AG04449 (cell line): ENCODE results near the gene CTU2.

Experiments
- CTCF ChIA-PET: fragments of 350-600 bp; formaldehyde crosslinking; extraction: SDS; loops from one replicate; lab custom pipeline; 2021; ENCODE audit warnings: antibody characterized with exemption; lab: Yijun Ruan, JAX
- POLR2A ChIA-PET: fragments of 400-600, 350-600 bp; formaldehyde crosslinking; extraction: SDS; loops from one replicate; lab custom pipeline; 2020; ENCODE audit warnings: antibody characterized with exemption, inconsistent platforms; lab: Yijun Ruan, JAX
- DNase-seq: peaks from one replicate; pipeline ENCODE4 v3.0.0-alpha.2; 2010; ENCODE audit warnings: low read depth, low spot score
- H3K4me3 ChIP-seq: 2 replicates; pipeline ENCODE4 v1.5.1; 2011; ENCODE audit warnings: low read depth, mild to moderate bottlenecking, control low read depth, low read length
- TF ChIP-seq, protein P1 (sequence below): IDR thresholded peaks from one replicate; pipeline ENCODE4 v1.5.1; 2011; ENCODE audit warnings: mild to moderate bottlenecking, moderate library complexity, low read length, control low read depth, inconsistent platforms; ENCODE audit not compliant: insufficient read depth; ENCODE audit errors: missing control alignments

CTU2 gene

DNA sequence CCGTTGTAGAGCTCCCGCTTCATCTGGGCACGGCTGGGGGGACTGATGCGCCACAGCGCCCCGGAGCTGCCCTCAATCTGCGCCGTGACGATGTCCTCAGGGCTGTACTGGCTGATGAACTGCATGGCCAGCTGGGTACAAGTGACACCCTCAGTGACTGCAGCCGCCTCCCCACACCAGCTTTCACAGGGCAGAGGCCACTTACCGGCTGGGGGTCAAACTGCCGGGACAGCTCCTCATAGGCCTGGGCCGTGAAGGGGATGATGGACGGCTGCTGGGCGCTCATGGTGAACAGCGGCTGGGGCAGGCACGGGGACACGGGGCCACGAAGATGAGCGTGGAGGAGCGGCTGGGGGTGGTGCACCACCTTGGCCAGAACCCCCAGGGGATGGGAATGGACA is 10.3 kb downstream of the CTU2 start:
- ChIA-PET CTCF (interaction anchor here (1.6 to 3.3 kb wide), 2 partner anchors 21 to 27 kb away, joined by 4 to 15 read pairs; no protein-coding TSS in a partner anchor), POLR2A (no interaction called here)
- no peak overlapping the region for H3K4me3 ChIP-seq
- TF ChIP-seq, protein P1, sequence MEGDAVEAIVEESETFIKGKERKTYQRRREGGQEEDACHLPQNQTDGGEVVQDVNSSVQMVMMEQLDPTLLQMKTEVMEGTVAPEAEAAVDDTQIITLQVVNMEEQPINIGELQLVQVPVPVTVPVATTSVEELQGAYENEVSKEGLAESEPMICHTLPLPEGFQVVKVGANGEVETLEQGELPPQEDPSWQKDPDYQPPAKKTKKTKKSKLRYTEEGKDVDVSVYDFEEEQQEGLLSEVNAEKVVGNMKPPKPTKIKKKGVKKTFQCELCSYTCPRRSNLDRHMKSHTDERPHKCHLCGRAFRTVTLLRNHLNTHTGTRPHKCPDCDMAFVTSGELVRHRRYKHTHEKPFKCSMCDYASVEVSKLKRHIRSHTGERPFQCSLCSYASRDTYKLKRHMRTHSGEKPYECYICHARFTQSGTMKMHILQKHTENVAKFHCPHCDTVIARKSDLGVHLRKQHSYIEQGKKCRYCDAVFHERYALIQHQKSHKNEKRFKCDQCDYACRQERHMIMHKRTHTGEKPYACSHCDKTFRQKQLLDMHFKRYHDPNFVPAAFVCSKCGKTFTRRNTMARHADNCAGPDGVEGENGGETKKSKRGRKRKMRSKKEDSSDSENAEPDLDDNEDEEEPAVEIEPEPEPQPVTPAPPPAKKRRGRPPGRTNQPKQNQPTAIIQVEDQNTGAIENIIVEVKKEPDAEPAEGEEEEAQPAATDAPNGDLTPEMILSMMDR: no peak
- DNase-seq: no peak

DNA sequence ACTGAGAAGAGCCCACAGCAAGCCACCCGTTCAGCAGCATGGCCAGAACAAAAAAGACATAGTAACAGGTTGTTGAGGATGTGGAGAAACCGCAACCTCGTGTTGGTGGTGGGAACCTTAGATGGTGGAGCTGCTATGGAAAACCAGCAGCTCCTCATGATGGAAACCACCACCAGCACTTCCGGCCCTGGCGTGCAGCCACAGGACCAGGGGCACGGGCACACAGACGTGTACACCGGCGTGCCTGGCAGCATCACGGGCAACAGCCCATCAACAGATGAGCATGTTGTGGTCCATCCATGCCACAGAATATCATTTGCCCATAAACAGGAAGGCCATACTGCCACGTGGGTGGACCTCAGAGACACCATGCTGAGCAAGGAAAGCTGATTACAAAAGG is 11.9 kb downstream of the CTU2 start:
- CTCF ChIA-PET: interaction anchor here (3.3 kb wide), 1 partner anchor 19 kb away, joined by 15 read pairs; no protein-coding TSS in a partner anchor
- POLR2A ChIA-PET: interaction anchor here (1.1 kb wide), 1 partner anchor 8 kb away, joined by 4 read pairs; no protein-coding TSS in a partner anchor
- no peak overlapping the region for H3K4me3 ChIP-seq
- DNase-seq: no peak
- TF ChIP-seq, protein P1: no peak

DNA sequence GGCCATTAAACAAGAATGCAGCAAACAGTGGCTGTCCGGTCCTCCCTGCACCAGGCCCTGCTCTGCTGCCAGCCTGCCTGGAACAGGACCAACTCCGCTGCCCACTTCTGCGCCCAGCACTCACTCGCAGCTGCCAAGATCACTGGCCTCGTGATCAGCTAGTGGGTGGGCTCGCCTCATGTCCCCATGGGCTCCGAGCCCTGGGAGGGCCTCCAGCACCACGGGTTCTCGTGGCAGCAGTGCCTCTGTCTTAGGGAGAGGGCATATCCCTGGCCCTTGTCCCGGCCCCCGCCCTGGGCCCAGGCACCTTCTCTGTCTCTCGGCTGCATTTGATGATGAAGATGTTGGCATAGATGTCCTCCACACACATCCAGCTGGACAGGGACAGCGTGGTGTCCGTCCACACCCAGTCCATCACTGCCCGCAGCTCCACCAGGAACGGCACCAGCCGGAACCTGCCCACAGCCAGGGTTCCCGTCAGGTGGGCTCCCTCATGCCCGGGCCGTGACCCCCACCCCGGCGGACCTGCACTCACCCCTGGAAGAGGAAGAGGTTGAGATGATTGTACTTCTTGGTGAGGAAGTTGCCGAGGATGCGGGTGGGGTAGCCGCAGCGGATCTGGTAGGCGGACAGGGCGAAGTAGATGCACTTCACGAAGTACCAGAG is 13.1 kb downstream of the CTU2 start:
- H3K4me3 ChIP-seq: no peak overlapping the region
- TF ChIP-seq, protein P1: no peak
- POLR2A ChIA-PET: interaction anchor here (0.7 kb wide), 1 partner anchor 15 kb away, joined by 3 read pairs; no protein-coding TSS in a partner anchor
- CTCF ChIA-PET: interaction anchor here (0.9 to 3.3 kb wide), 4 partner anchors 11 to 24 kb away, joined by 3 to 15 read pairs (median 8); no protein-coding TSS in a partner anchor
- DNase-seq: no peak

DNA sequence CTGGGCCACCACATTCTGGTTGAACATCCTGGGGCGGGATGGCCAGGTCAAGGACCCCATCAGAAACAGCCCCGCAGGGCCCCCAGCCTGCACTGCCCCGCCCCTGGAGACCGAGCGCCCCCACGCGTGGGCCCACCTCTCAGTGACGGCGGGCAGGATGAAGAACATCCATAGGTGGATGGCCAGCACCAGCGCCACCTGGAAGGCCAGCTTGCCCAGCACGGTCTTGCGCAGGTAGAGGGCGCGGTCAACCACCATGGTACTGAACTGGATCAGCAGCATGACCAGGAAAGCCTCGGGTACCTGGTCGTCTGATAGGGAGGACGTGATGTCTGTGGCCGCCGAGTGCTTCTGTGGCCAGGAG is 13.6 kb downstream of the CTU2 start:
- CTCF ChIA-PET: interaction anchor here (0.9 to 3.3 kb wide), 3 partner anchors 11 to 23 kb away, joined by 3 to 10 read pairs (median 6); no protein-coding TSS in a partner anchor
- H3K4me3 ChIP-seq: no peak overlapping the region
- POLR2A ChIA-PET: no interaction called here
- TF ChIP-seq, protein P1: no peak
- DNase-seq: no peak

DNA sequence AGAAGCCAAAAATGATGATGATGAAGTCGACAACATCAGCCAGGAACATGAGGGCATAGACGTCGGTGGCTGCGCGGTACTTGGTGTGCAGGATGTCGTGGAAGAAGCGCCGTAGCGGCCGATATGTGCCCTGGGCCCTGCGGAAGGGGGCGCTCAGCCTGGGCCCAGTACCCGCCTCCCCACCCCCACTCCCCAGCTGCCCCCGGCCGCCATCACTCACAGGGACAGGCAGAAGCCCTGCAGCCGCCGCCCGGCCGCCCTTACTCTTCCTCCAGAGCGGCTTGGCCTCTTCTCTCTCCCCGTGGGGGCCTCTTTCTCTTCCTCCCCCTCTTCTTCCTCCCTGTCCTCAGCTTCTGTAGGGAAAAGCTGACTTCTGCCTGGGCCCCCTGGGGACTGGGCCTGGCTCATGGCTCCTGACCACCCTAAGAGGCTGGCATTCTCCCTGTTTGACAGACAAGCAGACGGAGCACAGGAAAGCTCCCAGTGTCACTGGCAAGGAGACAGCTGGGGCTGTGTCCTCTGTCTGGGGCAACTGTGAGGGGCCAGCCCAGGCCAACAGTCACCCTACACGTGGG is 14.2 kb downstream of the CTU2 start:
- ChIA-PET POLR2A (no interaction called here), CTCF (interaction anchor here (0.9 to 3.3 kb wide), 3 partner anchors 12 to 23 kb away, joined by 3 to 10 read pairs (median 6); no protein-coding TSS in a partner anchor)
- TF ChIP-seq, protein P1: no peak
- no peak for DNase-seq
- no peak overlapping the region for H3K4me3 ChIP-seq

DNA sequence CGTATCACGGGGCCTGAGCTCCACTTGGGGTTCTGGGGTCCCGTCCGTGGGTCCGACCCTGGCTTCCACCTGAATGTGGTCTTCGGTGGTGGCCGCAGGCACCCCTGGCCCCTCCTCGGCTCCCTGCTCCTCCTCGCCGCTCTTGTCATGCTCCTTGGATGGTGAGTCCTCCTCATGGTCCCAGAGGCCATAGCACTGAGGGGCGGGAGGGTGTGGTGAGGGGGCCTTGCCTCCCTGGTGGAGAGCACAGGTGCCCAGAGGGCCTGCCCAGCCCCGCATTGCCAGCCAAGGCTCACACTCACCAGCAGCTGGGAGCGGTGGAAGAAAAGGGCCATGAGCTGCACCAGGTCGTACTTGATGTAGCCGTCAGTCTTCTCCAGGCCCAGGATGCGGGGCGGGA is 14.9 kb downstream of the CTU2 start:
- CTCF ChIA-PET: interaction anchor here (1.7 to 3.3 kb wide), 2 partner anchors 16 to 22 kb away, joined by 6 to 10 read pairs; no protein-coding TSS in a partner anchor
- H3K4me3 ChIP-seq: no peak overlapping the region
- no peak for DNase-seq
- TF ChIP-seq, protein P1: no peak
- POLR2A ChIA-PET: no interaction called here
